Measurements from ENCODE around the gene OCLN.
"Not testable (repeated sequence)": the region's sequence is repeated elsewhere in the genome, so short reads cannot be mapped to it uniquely, and the experiment has no call there.

OCLN gene

GRCh38 chr5:69528609-69529008 is 36.0 kb downstream of the OCLN start:
- no peak for DNase-seq (ENCODE audit: low spot score)

- DNase-seq (ENCODE audit: low spot score) = no peak
Observed at GRCh38 chr5:69530561-69531405, 38.2 kb downstream of the OCLN start.

GRCh38 chr5:69531406-69531801 is 38.8 kb downstream of the OCLN start:
- no peak for DNase-seq (ENCODE audit: low spot score)

- not testable (repeated sequence) for DNase-seq (ENCODE audit: low spot score)
Observed at GRCh38 chr5:69537911-69538310, 45.3 kb downstream of the OCLN start.

- DNase-seq (ENCODE audit: low spot score) = not testable (repeated sequence)
Observed at GRCh38 chr5:69538735-69539134, 46.1 kb downstream of the OCLN start.

- DNase-seq (ENCODE audit: low spot score) = not testable (repeated sequence)
Observed at GRCh38 chr5:69541347-69541746, 48.8 kb downstream of the OCLN start.

GRCh38 chr5:69542838-69543618 is 50.4 kb downstream of the OCLN start:
- not testable (repeated sequence) for DNase-seq (ENCODE audit: low spot score)

GRCh38 chr5:69544602-69545001 is 52.0 kb downstream of the OCLN start:
- not testable (repeated sequence) for DNase-seq (ENCODE audit: low spot score)

GRCh38 chr5:69559908-69560330 is 67.3 kb downstream of the OCLN start, which contains the start of gene GTF2H2C:
Gene GTF2H2C, plus strand, starts transcription at chr5:69560191. Its CDS starts 4,942 bp downstream, at chr5:69565133.
- DNase-seq (ENCODE audit: low spot score) = not testable (repeated sequence)

- DNase-seq (ENCODE audit: low spot score) = not testable (repeated sequence)
Observed at GRCh38 chr5:69560587-69561431, 68.2 kb downstream of the OCLN start.

GRCh38 chr5:69566172-69566571 is 73.6 kb downstream of the OCLN start:
- DNase-seq (ENCODE audit: low spot score) = not testable (repeated sequence)

- not testable (repeated sequence) for DNase-seq (ENCODE audit: low spot score)
Observed at GRCh38 chr5:69568072-69568471, 75.5 kb downstream of the OCLN start.

GRCh38 chr5:69583356-69583755 is 90.8 kb downstream of the OCLN start:
- not testable (repeated sequence) for DNase-seq (ENCODE audit: low spot score)

GRCh38 chr5:69596114-69596840 is 103.7 kb downstream of the OCLN start:
- not testable (repeated sequence) for DNase-seq (ENCODE audit: low spot score)

- DNase-seq (ENCODE audit: low spot score) = not testable (repeated sequence)
Observed at GRCh38 chr5:69601947-69602346, 109.4 kb downstream of the OCLN start.

GRCh38 chr5:69606839-69607238 is 114.2 kb downstream of the OCLN start:
- not testable (repeated sequence) for DNase-seq (ENCODE audit: low spot score)

Data from germinal center (tissue), 1 donor.